ENCODE results near the gene TRIM36.

TRIM36 gene

GRCh38 chr5:115096034-115096769, 73.5 kb downstream of the TRIM36 start:
- Histone ChIP-seq H3F3A (ENCODE audit: control insufficient read depth, insufficient read depth) (no peaks in the 10 kb centered on the region), H3K27ac (ENCODE audit: low read depth, low read length) (no peak overlapping the region), H4K20me1 (ENCODE audit: control insufficient read depth, insufficient read depth, low read depth, low read length) (no peaks in the 10 kb centered on the region), H3K4me2 (ENCODE audit: low read length) (no peak overlapping the region), H3K36me3 (ENCODE audit: control insufficient read depth, low read length) (no peaks in the 10 kb centered on the region), H3K4me3 (ENCODE audit: low read length) (no peak overlapping the region), H3K9me2 (replicated peaks; ENCODE audit: control insufficient read depth, low read length) (no peaks in the 10 kb centered on the region), H3K4me1 (ENCODE audit: control insufficient read depth, low read length) (peaks cover 6% of the 10 kb centered on the region; the same call in 1 of the 2 replicates), H3K27me3 (ENCODE audit: control insufficient read depth, low read length) (peaks cover 4% of the 10 kb centered on the region; the same call in 1 of the 2 replicates), H3K79me2 (ENCODE audit: control insufficient read depth, low read length) (no peaks in the 10 kb centered on the region), H3K9me3 (ENCODE audit: control insufficient read depth, insufficient read depth, low read length) (no peaks in the 10 kb centered on the region)
- TF ChIP-seq EZH2phosphoT487 (IDR thresholded peaks at IDR 0.05; ENCODE audit: borderline replicate concordance, low read length) = no peak

- Histone ChIP-seq H3K27ac (ENCODE audit: low read depth, low read length) (no peak overlapping the region), H3K4me2 (ENCODE audit: low read length) (no peak overlapping the region), H3K36me3 (ENCODE audit: control insufficient read depth, low read length) (no peaks in the 10 kb centered on the region), H4K20me1 (ENCODE audit: control insufficient read depth, insufficient read depth, low read depth, low read length) (no peaks in the 10 kb centered on the region), H3K4me3 (ENCODE audit: low read length) (no peak overlapping the region), H3K4me1 (ENCODE audit: control insufficient read depth, low read length) (no peaks in the 10 kb centered on the region), H3K9me3 (ENCODE audit: control insufficient read depth, insufficient read depth, low read length) (no peaks in the 10 kb centered on the region), H3K9me2 (replicated peaks; ENCODE audit: control insufficient read depth, low read length) (no peaks in the 10 kb centered on the region), H3F3A (ENCODE audit: control insufficient read depth, insufficient read depth) (no peaks in the 10 kb centered on the region), H3K27me3 (ENCODE audit: control insufficient read depth, low read length) (peaks cover 7% of the 10 kb centered on the region), H3K79me2 (ENCODE audit: control insufficient read depth, low read length) (no peaks in the 10 kb centered on the region)
- TF ChIP-seq CTCF (IDR thresholded peaks at IDR 0.05; ENCODE audit: low read depth, low read length, poor library complexity, severe bottlenecking) (no peak), EZH2phosphoT487 (IDR thresholded peaks at IDR 0.05; ENCODE audit: borderline replicate concordance, low read length) (no peak)
These were observed 81.8 kb downstream of the TRIM36 start for GRCh38 chr5:115087951-115088350.

- H3F3A ChIP-seq (ENCODE audit: control insufficient read depth, insufficient read depth) = no peaks in the 10 kb centered on the region
- no peaks in the 10 kb centered on the region for H3K79me2 ChIP-seq (ENCODE audit: control insufficient read depth, low read length)
- H3K4me1 ChIP-seq (ENCODE audit: control insufficient read depth, low read length) = no peaks in the 10 kb centered on the region
- H3K9me2 ChIP-seq (replicated peaks; ENCODE audit: control insufficient read depth, low read length) = no peaks in the 10 kb centered on the region
- H3K4me3 ChIP-seq (ENCODE audit: low read length) = no peak overlapping the region
- H4K20me1 ChIP-seq (ENCODE audit: control insufficient read depth, insufficient read depth, low read depth, low read length) = no peaks in the 10 kb centered on the region
- no peak overlapping the region for H3K4me2 ChIP-seq (ENCODE audit: low read length)
- peaks cover 3% of the 10 kb centered on the region; the same call in 1 of the 2 replicates for H3K27me3 ChIP-seq (ENCODE audit: control insufficient read depth, low read length)
- no peaks in the 10 kb centered on the region for H3K36me3 ChIP-seq (ENCODE audit: control insufficient read depth, low read length)
- H3K27ac ChIP-seq (ENCODE audit: low read depth, low read length) = no peak overlapping the region
- no peaks in the 10 kb centered on the region for H3K9me3 ChIP-seq (ENCODE audit: control insufficient read depth, insufficient read depth, low read length)
- no peak for TF ChIP-seq CTCF (IDR thresholded peaks at IDR 0.05; ENCODE audit: low read depth, low read length, poor library complexity, severe bottlenecking)
- no peak for TF ChIP-seq EZH2phosphoT487 (IDR thresholded peaks at IDR 0.05; ENCODE audit: borderline replicate concordance, low read length)
These were observed 83.2 kb downstream of the TRIM36 start for GRCh38 chr5:115086473-115086872.

- H4K20me1 ChIP-seq (ENCODE audit: control insufficient read depth, insufficient read depth, low read depth, low read length) = no peaks in the 10 kb centered on the region
- H3K27ac ChIP-seq (ENCODE audit: low read depth, low read length) = no peak overlapping the region
- no peak for TF ChIP-seq CTCF (IDR thresholded peaks at IDR 0.05; ENCODE audit: low read depth, low read length, poor library complexity, severe bottlenecking)
- TF ChIP-seq EZH2phosphoT487 (IDR thresholded peaks at IDR 0.05; ENCODE audit: borderline replicate concordance, low read length) = no peak
- H3K79me2 ChIP-seq (ENCODE audit: control insufficient read depth, low read length) = no peaks in the 10 kb centered on the region
- H3K9me2 ChIP-seq (replicated peaks; ENCODE audit: control insufficient read depth, low read length) = no peaks in the 10 kb centered on the region
- H3K4me1 ChIP-seq (ENCODE audit: control insufficient read depth, low read length) = no peaks in the 10 kb centered on the region
- H3K4me3 ChIP-seq (ENCODE audit: low read length) = no peak overlapping the region
- H3K36me3 ChIP-seq (ENCODE audit: control insufficient read depth, low read length) = no peaks in the 10 kb centered on the region
- no peaks in the 10 kb centered on the region for H3K27me3 ChIP-seq (ENCODE audit: control insufficient read depth, low read length)
- no peaks in the 10 kb centered on the region for H3F3A ChIP-seq (ENCODE audit: control insufficient read depth, insufficient read depth)
- no peaks in the 10 kb centered on the region for H3K9me3 ChIP-seq (ENCODE audit: control insufficient read depth, insufficient read depth, low read length)
- no peak overlapping the region for H3K4me2 ChIP-seq (ENCODE audit: low read length)
These were observed 85.4 kb downstream of the TRIM36 start for GRCh38 chr5:115084246-115084793.
